ENCODE measurements around the gene ASH1L.
"Not testable (repeated sequence)": the region's sequence is repeated elsewhere in the genome, so short reads cannot be mapped to it uniquely, and the experiment has no call there.

The ASH1L gene

DNA sequence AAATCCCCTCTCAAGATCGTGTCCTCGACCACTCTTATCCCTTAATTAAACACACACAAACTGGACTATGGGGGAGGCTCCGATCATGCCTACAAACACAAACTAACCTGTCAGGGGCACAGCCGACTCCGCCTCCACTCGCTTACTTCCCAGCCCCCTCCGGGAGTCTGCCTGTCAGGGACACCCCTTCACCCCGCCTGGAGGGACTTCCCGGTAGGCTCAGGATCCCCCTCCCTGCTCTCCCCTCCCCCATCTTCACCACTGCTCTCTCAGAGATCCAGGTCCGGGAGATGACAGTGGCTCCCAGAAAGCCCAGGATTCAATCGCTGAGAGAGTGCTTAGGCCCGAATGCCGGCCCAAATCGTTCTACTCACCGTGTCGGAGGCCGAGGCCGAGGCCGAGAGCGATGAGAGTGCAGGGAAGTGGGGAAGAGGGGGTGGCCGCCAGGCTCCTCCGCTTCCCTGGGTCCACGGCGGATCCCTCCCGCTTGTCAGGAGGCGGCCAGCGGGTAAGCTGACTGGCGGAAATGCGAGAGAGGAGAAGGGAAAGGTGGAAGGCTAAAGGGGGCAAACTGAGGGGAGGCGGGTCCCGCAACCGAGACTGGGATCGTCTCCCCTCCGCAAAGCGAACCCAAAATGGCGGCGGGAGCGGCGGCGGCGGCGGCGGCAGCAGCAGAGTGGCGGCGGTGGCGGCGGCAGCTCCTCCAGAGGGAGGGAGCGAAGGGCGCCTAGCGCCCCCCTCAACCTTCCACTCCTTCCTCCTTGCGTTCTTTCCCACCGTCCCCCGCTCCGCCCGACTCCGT lies 623 bp downstream of the ASH1L start:
- peak; percentile 22 to 26 for DNase-seq (ENCODE audit: extremely low read depth in 1 of 2, low read depth in 1 of 2)

DNA sequence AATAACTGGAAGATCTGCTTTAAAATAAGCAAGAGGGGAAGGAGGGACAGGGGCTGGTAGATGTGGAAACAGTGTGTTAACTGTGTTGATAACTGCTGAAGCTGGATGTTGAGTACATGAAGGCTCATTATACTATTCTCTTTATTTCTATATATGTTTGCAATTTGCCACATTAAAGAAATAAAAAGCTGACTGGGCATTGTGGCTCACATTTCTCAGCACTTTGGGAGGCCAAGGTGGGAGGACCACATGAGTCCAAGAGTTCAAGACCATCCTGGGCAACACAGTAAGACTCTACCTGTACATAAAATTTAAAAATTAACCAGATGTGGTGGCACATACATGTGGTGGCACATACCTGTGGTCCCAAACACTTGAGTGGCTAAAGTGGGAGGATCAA lies 6.7 kb downstream of the ASH1L start:
- no peak for DNase-seq (ENCODE audit: extremely low read depth in 1 of 2, low read depth in 1 of 2)

DNA sequence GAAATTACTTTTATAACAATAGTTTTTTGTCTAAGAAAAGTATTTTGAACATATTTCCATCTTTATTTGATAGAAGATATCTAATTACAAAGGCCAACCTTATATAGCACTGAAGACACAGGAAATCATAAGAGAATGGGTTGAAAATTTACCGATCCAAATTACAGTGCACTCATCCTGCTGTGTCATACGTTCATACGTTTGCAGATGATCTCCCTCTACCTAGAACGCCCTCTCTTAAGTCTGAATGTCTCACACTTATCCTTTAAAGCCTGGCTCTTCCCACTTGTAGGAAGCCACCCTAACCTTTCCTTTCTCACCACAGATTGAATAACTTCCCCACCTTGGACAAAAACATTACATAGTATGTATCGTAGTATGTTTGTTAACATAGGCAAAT lies 9.3 kb downstream of the ASH1L start:
- no peak for DNase-seq (ENCODE audit: extremely low read depth in 1 of 2, low read depth in 1 of 2)

DNA sequence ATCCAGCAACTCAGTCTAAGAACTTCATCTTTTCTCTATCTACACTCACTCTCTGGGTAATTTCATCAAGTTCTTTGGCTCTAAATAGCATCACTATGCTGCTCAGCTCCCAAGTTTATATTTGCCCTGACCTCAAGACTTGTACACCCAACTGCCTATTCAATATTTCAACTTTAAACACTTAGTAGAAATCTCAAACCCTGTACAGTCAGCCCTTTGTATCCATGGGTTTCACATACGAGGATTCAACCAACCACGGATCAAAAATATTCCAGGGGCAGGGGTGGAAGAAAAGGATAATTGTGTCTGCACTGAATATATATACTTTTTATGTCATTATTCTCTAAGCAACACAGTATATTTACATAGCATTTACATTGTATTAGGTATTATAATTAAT lies 13.9 kb downstream of the ASH1L start:
- no peak for DNase-seq (ENCODE audit: extremely low read depth in 1 of 2, low read depth in 1 of 2)

DNA sequence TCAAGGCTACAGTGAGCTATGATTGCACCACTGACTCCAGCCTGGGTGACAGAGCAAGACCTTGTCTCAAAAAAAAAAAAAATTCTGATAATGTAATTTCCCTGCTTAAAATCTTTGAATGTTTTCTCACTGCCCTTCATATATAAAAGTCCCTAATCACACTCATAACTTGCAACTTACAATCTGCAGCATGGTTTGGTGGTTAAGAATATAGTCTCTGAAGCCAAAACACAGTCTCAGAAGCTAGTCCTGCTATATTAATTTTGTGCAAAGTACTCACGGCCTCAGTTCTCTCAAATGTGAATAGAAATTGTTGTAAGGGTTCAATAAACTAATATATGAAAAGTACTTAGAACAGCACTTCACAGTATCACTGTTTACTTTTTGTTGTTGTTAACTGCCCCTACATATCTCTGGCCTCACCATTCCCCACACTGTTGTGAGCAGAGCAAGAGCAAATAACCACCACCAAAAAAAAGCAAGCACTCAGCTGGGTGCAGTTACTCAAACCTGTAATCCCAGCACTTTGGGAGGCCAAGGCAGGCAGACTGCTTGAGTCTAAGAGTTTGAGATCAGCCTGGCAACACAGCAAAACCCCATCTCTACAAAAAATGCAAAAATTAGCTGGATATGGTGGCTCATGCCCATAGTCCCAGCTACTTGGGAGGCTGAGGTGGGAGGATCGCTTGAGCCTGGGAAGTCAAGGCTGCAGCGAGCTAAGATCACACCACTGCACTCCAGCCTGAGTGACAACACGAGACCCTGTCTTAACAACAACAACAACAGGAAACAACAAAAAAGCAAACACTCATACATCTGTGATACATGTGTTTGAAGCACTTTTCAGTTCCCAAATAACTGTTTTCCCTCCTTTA lies 22.4 kb downstream of the ASH1L start:
- no peak for DNase-seq (ENCODE audit: extremely low read depth in 1 of 2, low read depth in 1 of 2)

DNA sequence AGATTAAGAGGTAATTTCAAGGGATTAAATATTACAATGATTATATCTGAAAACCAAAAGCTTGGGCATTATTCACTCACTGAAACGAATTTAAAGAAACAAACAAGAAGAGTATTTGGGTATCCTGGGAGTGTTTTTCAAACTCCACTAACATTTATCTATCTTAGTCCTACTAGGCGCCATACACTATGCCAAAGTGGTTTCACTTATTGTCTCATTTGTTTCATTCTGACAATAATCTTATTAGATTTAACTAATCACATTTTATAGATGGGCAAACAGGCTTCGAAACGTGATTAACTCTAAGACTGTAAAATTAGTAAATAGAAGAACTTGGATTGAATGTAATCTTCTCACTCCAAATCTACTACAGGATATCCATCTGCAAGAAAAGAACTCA lies 25.4 kb downstream of the ASH1L start:
- no peak for DNase-seq (ENCODE audit: extremely low read depth in 1 of 2, low read depth in 1 of 2)

DNA sequence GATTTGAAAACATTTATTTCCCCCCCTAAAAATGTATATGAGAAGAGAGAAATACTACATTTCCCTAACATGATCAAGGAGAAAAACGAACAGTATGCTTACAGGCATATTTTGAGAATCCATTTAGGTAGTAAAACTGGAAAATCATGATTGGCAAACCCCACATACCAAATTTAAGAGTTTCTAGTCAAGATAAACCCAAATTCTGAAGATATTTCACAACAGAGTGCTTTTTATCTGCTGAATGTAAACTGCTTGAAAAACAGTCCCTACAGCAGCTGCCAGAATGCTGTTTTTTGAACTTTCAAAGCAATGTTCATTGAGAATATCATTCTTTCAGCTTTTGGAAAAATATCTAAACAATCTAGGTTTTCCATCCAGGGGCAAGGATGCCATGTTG lies 31.0 kb downstream of the ASH1L start:
- no peak for DNase-seq (ENCODE audit: extremely low read depth in 1 of 2, low read depth in 1 of 2)

DNA sequence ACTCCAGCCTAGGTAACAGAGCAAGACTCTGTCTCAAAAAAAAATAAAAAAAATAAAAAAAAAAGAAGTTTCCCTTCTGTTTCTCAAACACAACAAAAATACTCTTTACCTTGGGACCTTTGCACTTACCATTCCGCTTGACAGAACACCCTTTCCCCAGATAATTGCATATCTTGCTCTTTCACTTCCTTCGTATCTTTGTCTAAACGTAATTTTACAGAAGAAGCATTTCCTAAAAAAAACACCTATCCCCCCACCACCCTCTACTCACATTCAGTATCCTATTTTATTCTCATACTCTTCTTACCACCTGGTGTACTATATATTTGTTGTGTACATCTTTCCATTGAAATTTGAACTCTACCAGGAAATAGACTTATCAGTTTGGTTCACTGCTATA lies 32.7 kb downstream of the ASH1L start:
- no peak for DNase-seq (ENCODE audit: extremely low read depth in 1 of 2, low read depth in 1 of 2)

DNA sequence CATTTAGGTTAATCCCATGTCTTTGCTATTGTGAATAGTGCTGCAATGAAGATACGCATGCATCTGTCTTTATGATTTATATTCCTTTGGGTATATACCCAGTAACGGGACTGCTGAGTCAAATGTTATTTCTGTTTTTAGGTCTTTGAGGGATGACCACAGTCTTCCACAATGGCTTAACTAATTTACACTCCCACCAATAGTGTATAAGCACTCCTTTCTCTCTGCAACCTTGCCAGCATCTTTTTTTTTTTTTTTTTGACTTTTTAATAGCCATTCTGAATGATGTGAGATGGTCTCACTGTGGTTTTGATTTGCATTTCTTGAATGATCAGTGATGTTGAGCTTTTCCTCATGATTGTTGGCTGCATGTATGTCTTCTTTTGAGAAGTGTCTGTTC lies 33.5 kb downstream of the ASH1L start:
- no peak for DNase-seq (ENCODE audit: extremely low read depth in 1 of 2, low read depth in 1 of 2)

DNA sequence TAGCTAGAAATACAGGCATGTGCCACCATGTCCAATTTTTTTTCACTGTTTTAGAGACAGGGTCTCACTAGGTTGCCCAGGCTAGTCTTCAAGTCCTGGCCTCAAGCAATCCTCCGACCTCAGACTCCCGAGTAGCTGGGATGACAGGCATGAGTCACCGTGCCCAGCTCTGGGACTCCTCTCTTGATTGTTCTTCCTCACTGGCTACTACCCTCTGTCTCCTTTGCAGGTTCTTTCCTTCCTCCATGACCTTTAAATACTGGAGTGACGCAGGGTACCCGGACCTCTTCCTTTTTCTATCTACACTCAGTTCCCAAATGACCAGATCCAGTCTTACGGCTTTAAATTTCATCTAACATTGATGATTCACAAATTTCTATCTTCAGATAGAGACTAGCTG lies 34.9 kb downstream of the ASH1L start:
- no peak for DNase-seq (ENCODE audit: extremely low read depth in 1 of 2, low read depth in 1 of 2)

DNA sequence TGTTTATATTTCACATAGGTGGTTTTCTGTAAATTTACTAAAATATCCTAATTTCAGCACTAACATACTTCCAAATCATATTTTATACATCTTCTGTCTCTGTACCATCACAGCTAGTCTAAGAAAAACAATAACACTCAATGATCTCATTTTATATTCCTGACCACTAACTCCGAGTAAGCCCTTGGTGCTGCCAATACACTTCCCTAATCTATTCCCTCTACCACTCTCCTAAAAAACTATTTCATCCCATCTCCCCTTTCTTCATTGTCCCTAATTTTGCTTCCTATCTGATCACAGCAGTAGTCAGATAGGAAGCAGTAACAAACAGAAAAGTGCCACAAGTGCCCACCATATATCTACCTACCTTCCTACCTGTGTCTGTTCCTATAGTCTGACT lies 36.2 kb downstream of the ASH1L start:
- no peak for DNase-seq (ENCODE audit: extremely low read depth in 1 of 2, low read depth in 1 of 2)

DNA sequence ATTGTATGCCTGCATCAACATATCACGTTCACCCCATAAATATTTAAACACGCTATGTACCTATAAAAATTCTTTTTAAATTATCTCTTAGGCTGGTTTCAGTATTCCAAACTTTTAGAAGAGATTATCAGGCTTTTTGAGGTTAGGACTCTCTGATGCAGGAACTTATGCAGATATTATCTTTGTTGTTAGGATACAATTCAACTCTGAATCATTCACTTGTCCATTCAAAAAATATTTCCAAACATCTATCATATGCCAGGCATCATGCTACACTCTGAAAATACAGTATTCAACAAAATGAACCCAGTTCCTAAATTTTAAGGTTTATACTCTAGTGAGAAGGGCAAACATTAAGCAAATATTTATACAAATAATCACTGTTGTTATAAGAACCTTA lies 40.5 kb downstream of the ASH1L start:
- DNase-seq (ENCODE audit: extremely low read depth in 1 of 2, low read depth in 1 of 2) = no peak

DNA sequence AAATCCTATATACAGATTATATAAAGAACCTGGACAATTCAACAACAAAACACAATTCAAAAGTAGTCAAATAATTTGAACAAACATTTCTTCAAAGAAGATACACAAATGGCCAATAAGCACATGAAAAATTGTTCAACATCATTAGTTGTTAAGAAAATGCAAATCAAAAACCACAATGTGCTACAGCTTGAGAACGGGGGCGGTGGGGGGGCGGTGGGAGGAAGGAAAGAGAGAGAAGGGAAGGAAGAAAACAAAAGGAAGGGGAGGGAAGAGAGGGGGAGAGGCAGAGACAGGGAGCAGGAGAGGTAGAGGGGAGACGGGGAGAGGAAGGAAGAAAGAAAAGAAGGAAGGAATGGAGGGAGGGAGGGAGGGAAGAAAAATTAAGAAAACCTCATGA lies 44.1 kb downstream of the ASH1L start:
- no peak for DNase-seq (ENCODE audit: extremely low read depth in 1 of 2, low read depth in 1 of 2)

DNA sequence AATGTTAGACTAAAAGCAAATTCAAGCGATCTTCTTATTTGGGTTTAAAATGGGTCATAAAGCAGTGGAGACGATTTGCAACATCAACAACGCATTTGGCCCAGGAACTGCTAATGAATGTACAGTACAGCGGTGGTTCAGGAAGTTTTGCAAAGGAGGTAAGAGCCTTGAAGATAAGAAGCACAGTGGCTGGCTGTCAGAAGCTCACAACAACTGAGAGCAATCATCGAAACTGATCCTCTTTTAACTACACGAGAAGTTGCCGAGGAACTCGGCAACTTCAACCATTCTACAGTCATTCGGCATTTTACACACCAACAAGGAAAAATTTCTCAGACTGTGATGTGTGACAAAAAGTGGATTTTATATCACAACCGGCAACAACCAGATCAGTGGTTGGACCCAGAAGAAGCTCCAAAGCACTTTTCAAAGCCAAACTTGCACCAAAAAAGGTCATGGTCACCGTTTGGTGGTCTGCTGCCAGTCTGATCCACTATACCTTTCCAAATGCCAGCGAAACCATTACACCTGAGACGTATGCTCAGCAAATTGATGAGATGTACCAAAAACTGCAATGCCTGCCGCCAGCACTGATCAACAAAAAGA lies 47.9 kb downstream of the ASH1L start:
- DNase-seq (ENCODE audit: extremely low read depth in 1 of 2, low read depth in 1 of 2) = no peak

DNA sequence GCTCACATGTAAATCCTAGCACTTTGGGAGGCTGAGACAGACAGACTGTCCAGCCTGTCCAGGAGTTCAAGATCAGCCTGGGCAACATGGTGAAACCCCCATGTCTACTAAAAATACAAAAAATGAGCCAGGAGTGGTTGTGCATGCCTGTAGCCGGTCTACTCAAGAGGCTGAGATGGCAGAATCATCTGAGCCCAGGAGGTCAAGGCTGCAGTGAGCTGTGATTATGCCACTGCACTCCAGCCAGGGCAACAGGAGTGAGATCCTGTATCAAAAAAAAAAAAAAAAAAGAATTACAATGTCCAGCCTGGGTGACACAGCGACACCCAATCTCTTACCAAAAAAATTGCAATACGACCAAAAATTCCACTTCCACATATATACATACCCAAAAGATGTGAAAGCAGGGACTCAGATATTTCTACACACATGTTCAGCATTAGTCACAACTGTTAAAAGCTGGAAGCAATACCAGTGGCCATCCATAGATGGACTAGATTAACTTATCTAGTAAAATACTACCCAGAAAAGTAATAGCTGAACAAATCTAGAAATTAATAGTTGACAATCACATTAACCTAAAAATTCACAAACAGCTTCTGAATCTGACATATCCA lies 49.2 kb downstream of the ASH1L start:
- no peak for DNase-seq (ENCODE audit: extremely low read depth in 1 of 2, low read depth in 1 of 2)

DNA sequence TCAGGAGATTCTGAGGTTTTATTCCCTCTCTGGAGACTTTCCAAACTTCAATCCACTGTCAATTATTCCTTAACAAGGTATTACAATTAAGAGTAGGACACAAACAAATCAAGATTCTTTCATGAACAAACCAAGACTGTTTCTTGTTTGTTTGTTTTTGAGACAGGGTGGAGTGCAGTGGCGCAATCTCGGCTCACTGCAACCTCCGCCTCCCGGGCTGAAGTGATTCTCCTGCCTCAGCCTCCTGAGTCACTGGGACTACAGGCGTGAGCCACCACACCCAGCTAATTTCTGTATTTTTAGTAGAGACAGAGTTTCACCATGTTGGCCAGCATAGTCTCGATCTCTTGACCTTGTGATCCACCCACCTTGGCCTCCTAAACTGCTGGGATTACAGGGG lies 51.2 kb downstream of the ASH1L start:
- DNase-seq (ENCODE audit: extremely low read depth in 1 of 2, low read depth in 1 of 2) = not testable (repeated sequence)

DNA sequence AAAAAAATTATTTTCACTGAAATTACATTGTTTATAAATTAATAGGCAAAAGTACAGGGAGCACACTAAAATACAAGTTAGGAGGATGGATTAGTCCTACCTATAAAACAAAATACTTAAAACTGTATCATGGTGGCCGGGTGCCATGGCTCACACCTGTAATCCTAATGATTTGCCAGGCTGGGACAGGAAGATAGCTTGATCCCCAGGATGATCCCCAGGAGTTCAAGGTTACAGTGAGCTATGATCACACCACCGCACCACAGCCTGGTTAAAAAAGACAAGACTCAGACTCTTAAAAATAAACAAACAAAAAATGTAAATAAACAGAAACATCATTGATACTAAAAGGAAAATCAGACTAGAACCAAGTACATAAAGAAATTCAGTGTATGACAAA lies 53.5 kb downstream of the ASH1L start:
- no peak for DNase-seq (ENCODE audit: extremely low read depth in 1 of 2, low read depth in 1 of 2)

DNA sequence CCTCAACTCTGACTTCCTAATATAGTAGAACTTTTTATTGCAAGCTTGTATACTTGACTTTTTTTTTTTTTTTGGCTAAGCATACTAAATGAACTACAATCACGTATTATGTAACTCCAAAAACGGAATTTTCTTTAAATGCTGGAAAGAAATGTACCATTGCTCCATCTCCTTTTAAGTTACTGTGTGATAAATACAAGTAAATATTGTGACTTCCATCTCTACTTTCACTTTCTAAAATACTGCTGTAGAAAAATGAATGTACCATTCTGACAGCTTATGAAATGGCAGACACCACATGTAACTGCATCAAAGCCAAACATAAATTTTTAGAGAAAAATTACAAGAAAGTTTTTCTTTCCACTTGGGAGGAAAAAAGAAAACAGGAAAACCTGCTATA lies 54.7 kb downstream of the ASH1L start:
- DNase-seq (ENCODE audit: extremely low read depth in 1 of 2, low read depth in 1 of 2) = no peak

DNA sequence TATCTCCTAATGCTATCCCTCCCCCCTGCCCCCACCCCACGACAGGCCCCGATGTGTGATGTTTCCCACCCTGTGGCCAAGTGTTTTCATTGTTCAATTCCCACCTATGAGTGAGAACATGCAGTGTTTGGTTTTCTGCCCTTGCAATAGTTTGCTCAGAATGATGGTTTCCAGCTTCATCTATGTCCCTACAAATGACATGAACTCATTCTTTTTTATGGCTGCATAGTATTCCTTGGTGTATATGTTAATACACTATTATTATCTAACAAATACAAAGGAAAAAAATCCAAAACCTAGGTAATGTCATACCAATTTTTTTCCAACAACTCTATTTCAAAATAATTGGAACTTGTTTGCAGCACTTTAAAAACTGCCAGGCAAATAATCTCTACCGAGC lies 56.6 kb downstream of the ASH1L start:
- not testable (repeated sequence) for DNase-seq (ENCODE audit: extremely low read depth in 1 of 2, low read depth in 1 of 2)

DNA sequence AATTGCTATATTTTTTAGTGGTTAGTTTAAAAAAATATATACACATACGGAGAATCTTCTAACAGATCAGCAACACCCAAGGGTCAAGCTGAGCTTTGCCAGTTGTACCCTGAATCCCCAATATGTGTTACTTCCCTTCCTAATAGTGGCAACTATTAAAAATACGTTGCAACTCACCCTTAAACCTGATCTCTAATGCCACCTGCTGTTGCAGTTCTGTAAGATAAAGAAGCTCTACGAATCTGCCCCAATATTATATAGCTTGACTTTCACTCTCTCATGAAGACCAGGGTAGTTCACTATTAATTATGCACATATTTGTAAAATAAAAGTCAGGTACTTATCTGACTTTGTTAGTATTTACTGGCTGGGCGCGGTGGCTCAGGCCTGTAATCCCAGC lies 58.4 kb downstream of the ASH1L start:
- DNase-seq (ENCODE audit: extremely low read depth in 1 of 2, low read depth in 1 of 2) = no peak

DNA sequence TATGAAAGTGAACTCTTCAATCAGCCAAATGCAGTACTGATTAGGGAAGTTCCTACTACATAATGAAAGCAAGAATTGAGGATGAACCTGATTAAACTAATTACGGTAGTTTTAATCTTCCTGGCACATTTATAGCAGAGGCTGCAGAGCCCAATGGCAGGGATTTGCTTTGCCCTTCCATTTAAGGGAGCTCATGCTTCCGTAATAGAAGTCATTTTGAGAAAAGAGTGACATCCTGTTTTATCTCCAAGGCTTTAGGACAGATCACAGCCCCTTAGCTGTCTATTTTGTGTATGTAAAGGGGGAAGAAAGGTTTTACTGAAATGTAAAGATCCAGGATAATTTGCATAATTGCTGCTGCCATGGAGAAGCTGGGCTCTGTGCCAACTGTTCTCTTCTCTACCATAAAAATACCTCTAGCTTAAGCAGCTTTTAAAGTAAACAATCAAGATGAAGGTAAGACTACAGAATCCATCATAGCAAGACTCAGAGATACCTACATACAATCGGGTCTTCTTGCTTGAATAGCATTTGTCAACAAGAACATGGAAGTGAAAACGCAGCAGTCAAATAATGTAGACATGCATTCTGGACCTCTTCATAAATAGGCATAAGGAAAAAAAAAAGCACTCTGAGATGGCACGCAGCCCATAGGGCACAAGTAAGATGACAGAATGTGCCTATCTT lies 62.5 kb downstream of the ASH1L start:
- no peak for DNase-seq (ENCODE audit: extremely low read depth in 1 of 2, low read depth in 1 of 2)

All from stimulated activated CD8-positive, alpha-beta memory T cell treated with anti-CD3 and anti-CD28 coated beads, Interleukin-7, amount 100 ng/mL, for 48 hours (primary cell).